Activated naive CD4-positive, alpha-beta T cell treated with anti-CD3 and anti-CD28 coated beads, Interleukin-2, amount 50 U/mL, for 16 hours (primary cell): ENCODE results near the gene CDK11B.
"Not testable (repeated sequence)": the region's sequence is repeated elsewhere in the genome, so short reads cannot be mapped to it uniquely, and the experiment has no call there.

Experiments used
- DNase-seq: peaks from one replicate; pipeline ENCODE4 v3.0.0-alpha.2; 2020

CDK11B gene

DNA sequence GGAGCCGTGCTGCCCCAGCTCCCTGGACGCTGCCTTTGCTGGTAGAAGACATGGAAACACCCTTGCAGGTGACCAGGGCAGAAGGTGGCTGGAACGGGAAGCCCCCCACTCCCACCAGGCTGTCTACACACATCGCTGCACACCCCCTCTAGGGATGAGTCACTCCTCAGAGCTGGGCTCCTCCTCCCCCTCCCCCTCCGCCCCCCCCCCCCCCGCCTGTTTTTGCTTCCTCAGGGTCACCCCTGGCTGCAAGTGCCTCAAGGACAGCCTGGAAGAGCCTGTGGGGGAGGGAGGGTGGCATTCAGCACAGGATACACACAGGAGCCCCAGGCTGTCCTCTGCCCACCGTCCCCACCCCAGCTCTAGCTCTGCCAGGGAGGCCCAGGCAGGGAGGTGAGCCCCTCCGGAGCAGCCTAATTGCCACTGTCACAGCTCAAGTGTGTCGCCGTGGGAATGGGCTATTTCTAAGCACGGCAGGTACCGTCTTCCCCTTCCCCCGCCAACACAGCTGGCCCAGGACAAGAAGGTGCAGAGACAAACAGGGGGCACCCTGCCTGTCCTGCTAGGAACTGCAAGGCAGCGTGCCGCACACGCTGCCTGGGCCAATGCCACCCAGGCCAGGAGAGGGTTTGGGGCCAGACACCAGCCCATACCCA is 61.4 kb downstream of the CDK11B start:
- DNase-seq = no peak

DNA sequence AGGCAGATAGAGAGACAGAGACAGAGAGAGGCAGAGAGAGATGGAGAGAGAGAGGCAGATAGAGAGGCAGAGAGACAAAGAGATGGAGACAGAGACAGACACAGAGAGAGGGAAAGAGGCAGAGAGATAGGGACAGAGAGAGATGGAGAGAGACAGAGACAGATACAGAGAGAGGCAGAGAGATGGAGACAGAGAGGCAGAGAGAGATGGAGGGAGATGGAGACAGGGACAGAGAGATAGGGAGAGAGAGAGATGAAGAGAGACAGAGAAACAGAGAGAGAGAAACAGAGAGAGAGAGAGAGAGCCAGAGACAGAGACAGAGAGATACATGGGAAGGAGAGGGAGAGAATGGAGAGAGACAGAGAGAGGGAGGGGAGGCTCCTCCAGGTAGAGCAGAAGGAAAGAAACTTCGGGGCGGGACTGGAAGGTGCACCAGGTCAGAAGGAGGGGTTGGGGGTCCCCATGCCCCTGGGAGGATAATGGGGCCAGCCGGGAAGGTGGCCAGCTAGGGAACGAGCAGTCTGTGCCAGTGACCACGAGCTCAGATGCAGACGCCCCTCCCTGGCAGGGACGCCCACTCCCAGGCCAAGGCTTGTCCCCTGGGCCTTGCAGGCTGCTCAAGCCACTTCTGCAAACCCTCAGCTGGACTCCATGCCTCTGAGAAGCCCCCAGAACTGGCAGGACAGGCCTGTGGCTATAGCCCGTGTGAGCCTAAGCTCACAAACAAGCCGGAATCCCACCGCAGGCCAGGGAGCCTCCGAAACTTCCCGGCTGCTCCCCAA is 62.1 kb downstream of the CDK11B start:
- DNase-seq = no peak

DNA sequence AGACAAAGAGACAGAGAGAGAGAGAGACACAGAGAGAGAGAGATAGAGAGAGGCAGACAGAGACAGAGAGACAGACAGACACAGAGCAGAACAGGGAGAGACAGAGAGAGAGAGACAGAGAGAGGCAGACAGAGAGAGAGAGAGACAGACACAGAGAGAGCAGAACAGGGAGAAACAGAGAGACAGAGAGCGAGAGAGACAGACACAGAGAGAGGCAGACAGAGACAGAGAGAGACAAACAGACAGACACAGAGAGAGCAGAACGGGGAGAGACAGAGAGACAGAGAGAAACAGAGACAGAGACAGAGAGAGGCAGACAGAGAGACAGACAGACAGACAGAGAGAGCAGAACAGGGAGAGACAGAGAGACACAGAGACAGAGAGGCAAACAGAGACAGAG is 63.5 kb downstream of the CDK11B start:
- DNase-seq = not testable (repeated sequence)

DNA sequence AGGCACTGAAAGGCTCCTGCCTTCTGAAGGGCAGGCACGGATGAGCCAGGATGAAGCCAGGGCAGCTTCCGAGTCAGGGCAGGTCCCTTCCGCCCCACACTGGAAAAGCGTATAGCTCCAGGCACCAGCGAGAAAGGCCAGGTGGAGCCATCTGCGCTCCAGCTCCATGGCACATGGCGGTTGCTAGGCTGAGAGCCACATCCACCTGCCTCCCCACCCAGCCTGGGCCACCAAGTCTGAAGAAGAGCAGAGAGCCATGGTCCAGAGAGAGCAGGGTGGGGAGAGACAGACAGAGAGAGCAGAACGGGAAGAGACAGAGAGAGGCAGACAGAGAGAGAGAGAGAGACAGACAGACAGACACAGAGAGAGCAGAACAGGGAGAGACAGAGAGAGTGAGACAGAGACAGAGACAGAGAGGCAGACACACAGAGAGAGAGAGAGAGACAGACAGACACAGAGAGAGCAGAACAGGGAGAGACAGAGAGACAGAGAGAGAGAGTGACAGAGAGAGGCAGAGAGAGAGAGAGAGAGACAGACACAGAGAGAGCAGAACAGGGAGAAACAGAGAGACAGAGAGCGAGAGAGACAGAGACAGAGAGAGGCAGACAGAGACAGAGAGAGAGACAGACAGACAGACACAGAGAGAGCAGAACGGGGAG is 64.1 kb downstream of the CDK11B start:
- DNase-seq = no peak

DNA sequence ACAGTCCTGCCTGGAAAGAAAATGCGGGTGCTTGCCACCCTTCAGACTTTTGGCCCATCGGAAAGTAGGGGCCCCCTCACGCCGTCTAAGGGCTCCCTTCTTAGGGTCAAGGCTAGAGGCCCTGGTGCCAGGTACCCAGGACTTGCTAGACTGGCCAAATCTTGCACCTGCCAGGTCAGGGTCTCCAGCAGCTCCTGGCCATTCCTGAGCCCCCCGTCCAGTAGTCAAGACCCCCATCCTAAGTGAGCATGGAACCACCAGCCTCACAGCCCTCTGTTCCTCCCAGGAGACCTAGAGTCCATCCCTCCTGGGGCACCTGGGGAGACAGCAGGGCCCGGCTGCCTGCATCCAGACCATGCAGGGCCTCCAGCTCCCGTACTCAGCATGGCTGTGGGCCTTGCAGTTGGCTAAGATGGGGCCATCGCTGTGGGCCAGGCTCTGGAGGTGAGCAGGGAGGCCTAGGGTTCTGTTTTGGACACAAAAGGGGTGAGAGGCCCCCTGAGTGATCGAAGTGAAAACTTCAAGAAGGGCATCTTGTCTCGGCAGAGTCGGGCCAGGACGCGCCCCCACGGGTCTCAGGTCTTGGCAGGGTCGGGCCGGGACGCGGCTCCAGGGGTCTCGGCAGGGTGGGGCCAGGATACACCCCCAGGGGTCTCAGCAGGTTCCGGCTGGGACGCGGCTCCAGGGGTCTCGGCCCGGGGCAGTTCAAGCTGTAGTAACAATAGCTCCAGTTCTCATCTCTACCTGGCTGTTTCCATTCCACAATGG is 64.8 kb downstream of the CDK11B start:
- no peak for DNase-seq

DNA sequence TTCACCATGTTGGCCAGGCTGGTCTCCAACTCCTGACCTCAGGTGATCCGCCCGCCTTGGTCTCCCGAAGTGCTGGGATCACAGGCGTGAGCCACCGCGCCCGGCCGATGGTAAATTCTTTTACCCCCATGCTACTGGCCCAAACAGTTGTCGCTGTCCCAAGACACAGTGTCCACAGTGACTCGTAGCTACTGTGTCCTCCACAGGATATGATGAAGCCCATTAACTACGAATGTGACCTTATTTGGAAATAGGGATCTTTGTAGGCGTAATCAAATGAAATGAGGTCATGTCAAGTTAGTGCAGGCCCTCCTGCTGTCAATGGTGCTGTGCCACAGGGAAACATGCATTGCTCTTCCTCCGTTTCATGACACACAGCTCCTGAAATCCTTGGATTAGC is 67.4 kb downstream of the CDK11B start:
- DNase-seq = no peak
